H9 (cell line): ENCODE results near the gene HDAC1. TPM values are rescaled to one million over a fixed set of nuclear protein-coding genes. Genes with fewer than 3 reads are reported as not detected.

ENCODE experiments used
- DNase-seq: peaks from one replicate; pipeline ENCODE4 v3.0.0-alpha.2; 2017
- H2AFZ ChIP-seq: one replicate; pipeline ENCODE4 v1.6.1; 2013; ENCODE audit warnings: mild to moderate bottlenecking, low read length, control low read depth, moderate library complexity
- H2AK5ac ChIP-seq: 2 replicates; pipeline ENCODE4 v1.6.1; 2013; ENCODE audit warnings: low read length, control low read depth, mixed read lengths; ENCODE audit not compliant: insufficient read length
- H2BK120ac ChIP-seq: one replicate; pipeline ENCODE4 v1.6.1; 2013; ENCODE audit warnings: low read depth, mild to moderate bottlenecking, low read length, control low read depth, inconsistent platforms; ENCODE audit not compliant: poor library complexity, severe bottlenecking
- H2BK12ac ChIP-seq: 2 replicates; pipeline ENCODE4 v1.6.1; 2013; ENCODE audit warnings: low read length, control low read depth, mixed read lengths, low read depth; ENCODE audit not compliant: insufficient read length
- H2BK15ac ChIP-seq: 2 replicates; pipeline ENCODE4 v1.6.1; 2013; ENCODE audit warnings: low read depth, low read length, control low read depth
- H2BK20ac ChIP-seq: one replicate; pipeline ENCODE4 v1.6.1; 2013; ENCODE audit warnings: low read depth, mild to moderate bottlenecking, low read length, control low read depth, inconsistent platforms; ENCODE audit not compliant: poor library complexity, severe bottlenecking
- H2BK5ac ChIP-seq: 2 replicates; pipeline ENCODE4 v1.6.1; 2013; ENCODE audit warnings: low read length, control low read depth, mixed read lengths; ENCODE audit not compliant: insufficient read length
- H3K14ac ChIP-seq: 2 replicates; pipeline ENCODE4 v1.6.1; 2013; ENCODE audit warnings: low read length, control low read depth; ENCODE audit not compliant: insufficient read depth
- H3K18ac ChIP-seq: 2 replicates; pipeline ENCODE4 v1.6.1; 2013; ENCODE audit warnings: low read depth, mild to moderate bottlenecking, mixed read lengths, low read length, control low read depth; ENCODE audit not compliant: insufficient read length
- H3K23ac ChIP-seq: 2 replicates; pipeline ENCODE4 v1.6.1; 2013; ENCODE audit warnings: low read length, control low read depth, mixed read lengths, low read depth; ENCODE audit not compliant: insufficient read length
- H3K23me2 ChIP-seq: 2 replicates; pipeline ENCODE4 v1.6.1; 2013; ENCODE audit warnings: low read depth, mild to moderate bottlenecking, mixed read lengths, low read length, control low read depth; ENCODE audit not compliant: insufficient read length, poor library complexity, severe bottlenecking
- H3K27ac ChIP-seq: 2 replicates; pipeline ENCODE4 v1.5.1; 2013; ENCODE audit warnings: low read length, control low read depth, mixed read lengths, low read depth; ENCODE audit not compliant: insufficient read length
- H3K27me3 ChIP-seq: 2 replicates; pipeline ENCODE4 v1.6.1; 2013; ENCODE audit warnings: low read length, control low read depth, inconsistent platforms; ENCODE audit not compliant: insufficient read depth
- H3K4ac ChIP-seq: 2 replicates; pipeline ENCODE4 v1.6.1; 2013; ENCODE audit warnings: low read depth, mild to moderate bottlenecking, control low read depth, inconsistent platforms, low read length, moderate library complexity
- H3K4me1 ChIP-seq: 2 replicates; pipeline ENCODE4 v1.6.1; 2013; ENCODE audit warnings: low read length, control low read depth, inconsistent platforms; ENCODE audit not compliant: insufficient read depth
- H3K4me2 ChIP-seq: 2 replicates; pipeline ENCODE4 v1.6.1; 2013; ENCODE audit warnings: low read length, control low read depth, mixed read lengths; ENCODE audit not compliant: insufficient read length, insufficient read depth
- H3K56ac ChIP-seq: 2 replicates; pipeline ENCODE4 v1.6.1; 2013; ENCODE audit warnings: low read depth, mild to moderate bottlenecking, mixed read lengths, low read length, control low read depth; ENCODE audit not compliant: insufficient read length
- H3K79me1 ChIP-seq: 2 replicates; pipeline ENCODE4 v1.6.1; 2013; ENCODE audit warnings: low read depth, mild to moderate bottlenecking, moderate library complexity, low read length, control low read depth, inconsistent platforms; ENCODE audit not compliant: insufficient read depth, poor library complexity, severe bottlenecking
- H3K79me2 ChIP-seq: 2 replicates; pipeline ENCODE4 v1.6.1; 2013; ENCODE audit warnings: low read length, control low read depth, inconsistent platforms; ENCODE audit not compliant: insufficient read depth
- H3K9ac ChIP-seq: 2 replicates; pipeline ENCODE4 v1.6.1; 2013; ENCODE audit warnings: low read length, control low read depth, mixed read lengths; ENCODE audit not compliant: insufficient read length; ENCODE audit errors: extremely low read depth
- H3K9me3 ChIP-seq: one replicate; pipeline ENCODE4 v1.6.1; 2013; ENCODE audit warnings: low read depth, low read length, inconsistent platforms; ENCODE audit not compliant: control insufficient read depth
- H3T11ph ChIP-seq: one replicate; pipeline ENCODE4 v1.6.1; 2013; ENCODE audit warnings: mild to moderate bottlenecking, low read length, control low read depth, inconsistent platforms
- H4K20me1 ChIP-seq: one replicate; pipeline ENCODE4 v1.6.1; 2013; ENCODE audit not compliant: control insufficient read depth, insufficient read length, insufficient read depth
- H4K5ac ChIP-seq: 2 replicates; pipeline ENCODE4 v1.6.1; 2013; ENCODE audit warnings: low read depth, mild to moderate bottlenecking, mixed read lengths, low read length, control low read depth; ENCODE audit not compliant: insufficient read length
- H4K8ac ChIP-seq: replicated peaks from 2 replicates; pipeline ENCODE4 v1.6.1; 2013; ENCODE audit warnings: low read length, control low read depth, mixed read lengths, low read depth; ENCODE audit not compliant: insufficient read length
- H4K91ac ChIP-seq: 2 replicates; pipeline ENCODE4 v1.6.1; 2013; ENCODE audit warnings: low read depth, mild to moderate bottlenecking, moderate library complexity, mixed read lengths, low read length, control low read depth; ENCODE audit not compliant: insufficient read length
- H3K27ac Mint-ChIP-seq, 3 experiments: 2 replicates in 2 of 3; 3 replicates in 1 of 3; pipeline ENCODE4 v1.8.0; 2020 to 2021; ENCODE audit warnings: mixed read lengths in 3 of 3, mild to moderate bottlenecking in 1 of 3, moderate library complexity in 1 of 3
- H3K27me3 Mint-ChIP-seq: 2 replicates; pipeline ENCODE4 v1.8.0; 2021; ENCODE audit warnings: low read depth, mild to moderate bottlenecking, moderate library complexity, mixed read lengths
- H3K36me3 Mint-ChIP-seq, 3 experiments: 2 replicates in 2 of 3; 3 replicates in 1 of 3; pipeline ENCODE4 v1.8.0; 2020 to 2021; ENCODE audit warnings: low read depth in 3 of 3, mixed read lengths in 3 of 3; ENCODE audit not compliant: insufficient read depth in 1 of 3
- H3K4me1 Mint-ChIP-seq, 2 experiments: 2 replicates each; pipeline ENCODE4 v1.8.0; 2020; ENCODE audit warnings: mixed read lengths in 2 of 2
- H3K4me3 Mint-ChIP-seq, 2 experiments: 2 replicates in 1 of 2; 3 replicates in 1 of 2; pipeline ENCODE4 v1.8.0; 2020 to 2021; ENCODE audit warnings: mild to moderate bottlenecking in 2 of 2, mixed read lengths in 2 of 2, moderate library complexity in 1 of 2
- H3K9me3 Mint-ChIP-seq, 2 experiments: 2 replicates in 1 of 2; 3 replicates in 1 of 2; pipeline ENCODE4 v1.8.0; 2020; ENCODE audit warnings: mild to moderate bottlenecking in 2 of 2, mixed read lengths in 2 of 2, moderate library complexity in 1 of 2
- CTCF ChIP-seq: fragments of 200-600 bp; sonication (generic); conservative IDR thresholded peaks from 3 replicates; pipeline ENCODE4 v1.8.0; 2021; ENCODE audit warnings: antibody characterized with exemption, mild to moderate bottlenecking
- WGBS: extraction: QIAGEN DNeasy Blood & Tissue Kit; methylation state at CpG from one replicate; pipeline ENCODE4 v1.1.7; 2013; ENCODE audit warnings: missing lambda C conversion rate, low lambda C conversion rate, mixed read lengths; ENCODE audit not compliant: insufficient read length; ENCODE audit errors: extremely low coverage; 5-methylcytosine and 5-hydroxymethylcytosine counted together
- total RNA-seq: library from RNA; stranded (reverse); gene quantifications from 2 replicates; pipeline ENCODE4 v1.2.1, GENCODE V29; 2021

The HDAC1 gene
- total RNA-seq, 1 experiment from 2014 or later, result 162 TPM

- Mint-ChIP-seq H3K4me1 (peaks cover 16 to 18% of the 10 kb centered on the region in 2 experiments), H3K27me3 (peaks cover 26% of the 10 kb centered on the region), H3K4me3 (peak overlapping the region; percentile 1 to 25; a peak in 2 of 5 replicates), H3K9me3 (peaks cover 9 to 10% of the 10 kb centered on the region in 2 experiments), H3K27ac (0 out of 7 replicates have a peak overlapping the region, but pooled peaks of 1 of the 3 experiments have one; percentile 2), H3K36me3 (peaks cover 6 to 25% (median 9%) of the 10 kb centered on the region in 3 experiments)
- Histone ChIP-seq H2BK120ac (no peak overlapping the region), H3K4me2 (no peak overlapping the region), H3K9me3 (no peaks in the 10 kb centered on the region), H2BK5ac (no peak overlapping the region), H3K4me1 (no peaks in the 10 kb centered on the region), H3K23me2 (peaks cover 7% of the 10 kb centered on the region), H3K14ac (no peak overlapping the region), H3K9ac (no peak overlapping the region), H3K79me2 (no peaks in the 10 kb centered on the region), H2BK15ac (no peak overlapping the region), H3K18ac (no peak overlapping the region), H2BK12ac (no peak overlapping the region), H3K56ac (no peak overlapping the region), H4K8ac (no peak overlapping the region), H3K79me1 (no peaks in the 10 kb centered on the region), H3K4ac (no peak overlapping the region), H2AFZ (no peak overlapping the region), H3K27ac (no peak overlapping the region), H3K27me3 (peaks cover 3% of the 10 kb centered on the region; the same call in 1 of the 2 replicates), H2AK5ac (no peak overlapping the region), H2BK20ac (no peak overlapping the region), H4K20me1 (no peaks in the 10 kb centered on the region), H4K91ac (no peak overlapping the region), H4K5ac (no peak overlapping the region), H3T11ph (no peak overlapping the region), H3K23ac (no peak overlapping the region)
- no CpG with 5 or more reads among the region's 2 CpGs for WGBS
- no peak for DNase-seq
- TF ChIP-seq CTCF, result no peak
Measured at GRCh38 chr1:32353431-32353830, 61.5 kb downstream of the HDAC1 start.
